MM.1S (cell line): Measurements from ENCODE around the gene RIPK4.

ENCODE experiments used
- EZH2 ChIP-seq: fragments of 300-600 bp; sonication (generic); optimal IDR thresholded peaks from 2 replicates; pipeline ENCODE3; 2017; ENCODE audit warnings: low read depth, mild to moderate bottlenecking, antibody characterized with exemption, low read length, mixed read lengths
- EZH2phosphoT487 ChIP-seq: fragments of 300-600 bp; sonication (generic); IDR thresholded peaks from 2 replicates; pipeline ENCODE4 v1.6.1; 2018; ENCODE audit warnings: antibody characterized with exemption, low read length
- TF ChIP-seq, protein P1 (sequence below): fragments of 300-600 bp; sonication (generic); IDR thresholded peaks from 2 replicates; pipeline ENCODE4 v1.5.1; 2016; ENCODE audit warnings: antibody characterized with exemption, low read length, mixed read lengths

DNA sequence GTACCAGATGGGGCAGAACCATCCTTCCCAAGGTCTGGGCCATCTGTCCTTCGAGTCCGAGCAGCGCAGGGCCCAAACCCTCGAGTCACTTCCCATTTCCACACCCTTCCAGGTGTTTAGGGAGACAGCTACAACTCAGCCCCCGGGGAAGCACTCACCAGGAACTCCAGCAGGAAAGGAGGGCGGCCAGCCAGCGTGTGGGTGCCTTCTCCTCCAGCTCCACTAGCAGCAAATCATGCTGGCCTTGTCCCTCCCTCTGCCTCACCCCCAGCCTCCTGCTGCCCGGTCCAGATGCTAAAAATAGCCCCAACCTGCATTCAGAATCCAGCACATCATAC, 56.1 kb downstream of the RIPK4 start:
- TF ChIP-seq, protein P1, sequence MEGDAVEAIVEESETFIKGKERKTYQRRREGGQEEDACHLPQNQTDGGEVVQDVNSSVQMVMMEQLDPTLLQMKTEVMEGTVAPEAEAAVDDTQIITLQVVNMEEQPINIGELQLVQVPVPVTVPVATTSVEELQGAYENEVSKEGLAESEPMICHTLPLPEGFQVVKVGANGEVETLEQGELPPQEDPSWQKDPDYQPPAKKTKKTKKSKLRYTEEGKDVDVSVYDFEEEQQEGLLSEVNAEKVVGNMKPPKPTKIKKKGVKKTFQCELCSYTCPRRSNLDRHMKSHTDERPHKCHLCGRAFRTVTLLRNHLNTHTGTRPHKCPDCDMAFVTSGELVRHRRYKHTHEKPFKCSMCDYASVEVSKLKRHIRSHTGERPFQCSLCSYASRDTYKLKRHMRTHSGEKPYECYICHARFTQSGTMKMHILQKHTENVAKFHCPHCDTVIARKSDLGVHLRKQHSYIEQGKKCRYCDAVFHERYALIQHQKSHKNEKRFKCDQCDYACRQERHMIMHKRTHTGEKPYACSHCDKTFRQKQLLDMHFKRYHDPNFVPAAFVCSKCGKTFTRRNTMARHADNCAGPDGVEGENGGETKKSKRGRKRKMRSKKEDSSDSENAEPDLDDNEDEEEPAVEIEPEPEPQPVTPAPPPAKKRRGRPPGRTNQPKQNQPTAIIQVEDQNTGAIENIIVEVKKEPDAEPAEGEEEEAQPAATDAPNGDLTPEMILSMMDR: no peak
- TF ChIP-seq EZH2: no peak
- no peak for TF ChIP-seq EZH2phosphoT487
